IPS-18c (cell line): ENCODE data around the gene TOMM22.
A peak's percentile ranks its signal among the peaks of the same experiment; 100 is the strongest.
"Not testable (repeated sequence)": the region's sequence is repeated elsewhere in the genome, so short reads cannot be mapped to it uniquely, and the experiment has no call there.

ENCODE experiments used
- H3K4me3 ChIP-seq: 2 replicates; pipeline ENCODE4 v1.7.0; 2013; ENCODE audit warnings: low read depth, mild to moderate bottlenecking, low read length, moderate library complexity; ENCODE audit not compliant: insufficient read depth
- H3K9me3 ChIP-seq: one replicate; pipeline ENCODE4 v1.6.1; 2013; ENCODE audit warnings: mild to moderate bottlenecking, low read length, moderate library complexity; ENCODE audit not compliant: control insufficient read depth, insufficient read depth

TOMM22 gene

DNA sequence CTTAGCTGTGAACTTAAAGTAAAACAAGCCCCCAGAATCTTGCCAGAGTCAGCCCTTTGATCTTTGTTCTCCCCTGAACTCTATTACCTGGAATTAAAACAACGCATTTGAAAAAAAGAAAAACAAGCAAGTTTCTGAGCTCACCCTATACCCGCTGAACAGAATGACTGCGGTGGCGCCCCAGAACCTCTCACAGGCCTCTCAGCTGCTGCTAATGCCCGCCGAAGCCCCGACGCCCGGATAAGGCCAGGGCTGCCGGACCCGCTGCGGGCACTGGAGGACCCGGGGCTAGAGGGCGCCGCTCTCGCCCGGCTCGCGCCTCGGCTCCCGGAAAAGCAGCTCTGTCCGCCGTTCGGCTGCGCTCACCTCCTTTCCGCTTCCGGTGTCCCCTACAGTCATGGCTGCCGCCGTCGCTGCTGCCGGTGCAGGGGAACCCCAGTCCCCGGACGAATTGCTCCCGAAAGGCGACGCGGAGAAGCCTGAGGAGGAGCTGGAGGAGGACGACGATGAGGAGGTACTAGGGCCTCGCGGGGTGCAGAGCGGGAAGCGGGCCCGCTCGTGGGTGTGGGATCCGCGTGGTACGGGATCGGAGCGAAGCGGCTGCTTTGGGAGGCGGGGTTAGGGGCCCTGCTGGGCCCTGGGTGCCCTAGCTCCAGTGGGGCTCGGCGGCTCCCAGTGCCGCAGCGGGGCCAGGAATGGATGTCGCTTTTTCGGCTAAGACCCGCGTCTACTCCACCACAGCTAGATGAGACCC, at the start of gene TOMM22:
TSS of gene TOMM22 (plus strand) at position 376 of the 754 bp plus-strand sequence. CDS start at position 398, 22 bp downstream.
- H3K4me3 ChIP-seq = peak within 1 kb of the TSS; percentile 100
- H3K9me3 ChIP-seq = peaks cover 3% of the 10 kb centered on the region

DNA sequence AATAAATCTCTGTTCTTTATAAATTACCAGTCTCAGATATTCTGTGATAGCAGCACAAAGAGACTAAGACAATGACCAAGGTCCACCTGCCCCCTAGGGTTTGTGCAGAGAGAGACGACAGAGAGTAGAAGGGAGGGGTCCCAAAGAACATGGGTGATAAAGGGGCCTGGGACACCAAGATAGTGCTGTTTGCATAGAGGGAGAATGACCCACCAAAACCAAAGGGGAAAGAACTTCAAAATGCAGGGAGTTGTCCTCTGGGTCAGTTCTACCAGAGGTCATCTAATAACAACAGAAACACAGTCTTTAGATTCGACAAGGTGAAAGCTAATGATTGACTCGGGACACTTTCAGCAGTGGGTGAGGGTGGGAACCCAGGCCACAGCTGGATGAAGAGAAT, 49.2 kb upstream of the TOMM22 start:
- Histone ChIP-seq H3K4me3 (no peak overlapping the region), H3K9me3 (no peaks in the 10 kb centered on the region)

DNA sequence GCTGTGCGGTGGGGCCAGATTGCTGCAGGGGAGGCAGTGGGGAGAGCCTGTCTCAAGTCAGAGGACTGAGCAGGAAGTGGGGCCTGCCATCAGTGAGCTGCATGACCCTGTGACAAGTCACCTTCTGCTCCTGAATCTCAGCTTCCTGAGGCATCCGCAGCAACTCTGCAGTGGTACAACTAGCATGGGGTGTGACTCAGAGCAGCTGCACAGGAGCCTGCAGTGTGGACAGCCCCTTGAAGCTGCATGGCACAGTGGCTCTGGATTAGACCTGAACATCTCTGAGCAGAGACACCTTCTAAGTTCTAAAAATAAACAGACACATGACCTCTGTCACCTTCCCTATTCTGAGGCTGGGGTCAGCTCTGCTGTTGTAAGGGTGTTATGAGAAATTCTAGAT, 43.5 kb upstream of the TOMM22 start:
- Histone ChIP-seq H3K9me3 (no peaks in the 10 kb centered on the region), H3K4me3 (no peak overlapping the region)

GRCh38 chr22:38638728-38639127, 43.0 kb upstream of the TOMM22 start:
- H3K4me3 ChIP-seq = no peak overlapping the region
- H3K9me3 ChIP-seq = no peaks in the 10 kb centered on the region

DNA sequence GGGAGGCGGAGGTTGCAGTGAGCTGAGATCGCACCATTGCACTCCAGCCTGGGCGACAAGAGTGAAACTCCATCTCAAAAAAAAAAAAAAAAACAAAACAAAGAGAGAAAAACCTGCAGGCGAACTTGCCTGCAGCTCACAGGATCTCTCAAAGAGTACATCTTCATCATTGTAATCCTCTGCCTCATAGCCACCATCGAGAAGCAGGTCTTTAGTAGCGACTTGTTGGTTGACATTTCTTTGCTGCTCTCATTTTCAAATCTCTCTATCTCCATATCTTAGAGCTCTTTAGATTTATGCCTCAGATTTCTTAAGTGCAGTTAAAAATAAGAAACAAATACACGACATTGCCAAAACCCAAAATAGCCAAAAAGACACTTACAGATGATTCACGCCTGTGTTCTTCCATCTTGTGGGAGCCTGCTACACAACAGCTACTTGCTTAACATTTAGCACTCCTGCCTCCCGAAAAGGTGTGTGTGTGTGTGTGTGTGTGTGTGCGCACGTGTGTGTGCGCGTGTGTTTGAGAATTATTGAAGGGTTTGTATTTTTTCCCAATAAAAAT, 40.2 kb upstream of the TOMM22 start:
- Histone ChIP-seq H3K4me3 (no peak overlapping the region), H3K9me3 (no peaks in the 10 kb centered on the region)

GRCh38 chr22:38644245-38644644, 37.5 kb upstream of the TOMM22 start:
- H3K4me3 ChIP-seq = not testable (repeated sequence)

GRCh38 chr22:38645430-38645829, 36.3 kb upstream of the TOMM22 start:
- Histone ChIP-seq H3K4me3 (no peak overlapping the region), H3K9me3 (no peaks in the 10 kb centered on the region)

More at GRCh38 chr22:38644245-38644644, 37.5 kb upstream of the TOMM22 start:
- H3K9me3 ChIP-seq = not testable (repeated sequence)

- Histone ChIP-seq H3K4me3 (no peak overlapping the region), H3K9me3 (no peaks in the 10 kb centered on the region)
Measured at GRCh38 chr22:38649841-38650522, 31.8 kb upstream of the TOMM22 start.

- Histone ChIP-seq H3K4me3 (no peak overlapping the region), H3K9me3 (no peaks in the 10 kb centered on the region)
Measured at GRCh38 chr22:38652859-38653258, 28.9 kb upstream of the TOMM22 start.

DNA sequence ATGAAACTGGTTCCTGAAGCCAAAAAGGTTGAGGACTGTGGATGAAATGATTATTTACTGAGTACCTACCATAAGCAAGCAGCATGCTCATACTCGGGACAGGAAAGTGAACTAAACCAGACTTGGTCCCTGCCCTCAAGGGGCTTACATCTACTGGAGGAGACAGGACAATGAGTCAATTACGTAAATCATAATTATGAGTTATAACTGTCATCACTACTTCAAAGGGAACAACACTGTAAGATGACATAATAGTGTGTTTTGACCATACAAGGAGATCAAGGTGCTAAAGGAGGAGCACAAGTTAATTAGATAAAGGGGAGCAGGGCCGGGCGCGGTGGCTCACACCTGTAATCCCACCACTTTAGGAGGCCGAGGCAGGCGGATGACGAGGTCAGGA, 28.0 kb upstream of the TOMM22 start:
- H3K4me3 ChIP-seq = no peak overlapping the region
- no peaks in the 10 kb centered on the region for H3K9me3 ChIP-seq

GRCh38 chr22:38655519-38656255, 26.1 kb upstream of the TOMM22 start:
- Histone ChIP-seq H3K4me3 (peak overlapping the region; percentile 84), H3K9me3 (no peaks in the 10 kb centered on the region)

- no peaks in the 10 kb centered on the region for H3K9me3 ChIP-seq
- peak within 1 kb of the TSS; percentile 84 for H3K4me3 ChIP-seq
Measured at GRCh38 chr22:38656256-38657044, 25.3 kb upstream of the TOMM22 start, which contains the start of the genes CBY1 and FAM227A. TSS of gene CBY1 (plus strand) at chr22:38656638. CDS start at chr22:38668055, 11,417 bp downstream. TSS of gene FAM227A (minus strand) at chr22:38656392. CDS start at chr22:38650168, 6,224 bp downstream.

GRCh38 chr22:38657045-38657909, 24.5 kb upstream of the TOMM22 start:
- H3K4me3 ChIP-seq = peak overlapping the region; percentile 84
- H3K9me3 ChIP-seq = no peaks in the 10 kb centered on the region

DNA sequence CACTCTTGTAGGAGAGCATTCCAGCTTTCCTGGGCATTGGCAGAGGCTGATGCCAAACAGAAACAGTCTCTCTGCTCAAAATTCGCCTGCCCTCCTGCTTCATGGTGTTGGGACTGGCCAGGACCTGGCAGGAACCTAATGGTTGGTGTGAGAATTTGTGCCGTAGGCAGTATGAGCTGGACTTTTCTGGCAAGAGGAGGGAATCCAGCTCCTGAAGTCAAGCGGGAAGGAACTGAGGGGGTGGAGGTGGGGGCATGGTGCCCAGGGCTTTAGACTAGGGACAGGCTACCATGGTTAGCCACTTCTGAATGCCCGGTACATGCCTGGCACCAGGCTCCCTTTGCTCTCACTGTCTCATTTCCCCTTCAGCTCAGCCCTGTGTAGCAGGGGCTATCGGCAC, 6.9 kb upstream of the TOMM22 start:
- Histone ChIP-seq H3K9me3 (no peaks in the 10 kb centered on the region), H3K4me3 (no peak overlapping the region)

- Histone ChIP-seq H3K9me3 (no peaks in the 10 kb centered on the region), H3K4me3 (no peak overlapping the region)
Measured at GRCh38 chr22:38675833-38676232, 5.9 kb upstream of the TOMM22 start.

GRCh38 chr22:38684895-38685294, 3.1 kb downstream of the TOMM22 start:
- Histone ChIP-seq H3K4me3 (no peak overlapping the region), H3K9me3 (peaks cover 3% of the 10 kb centered on the region)
